Spleen (tissue), 11 donors: ENCODE measurements around the gene MMP2. TPM values are rescaled to one million over a fixed set of nuclear protein-coding genes. Genes with fewer than 3 reads are reported as not detected.

Experiments
- DNase-seq: peaks from one replicate; pipeline ENCODE4 v3.0.0-alpha.2; 2020
- H3K27ac ChIP-seq, 8 donors: fragments of 200-600 bp; sonication (generic) in 7 of 8; 1 replicate in 4 of 8; 2 replicates in 4 of 8; pipeline versions ENCODE4 v1.5.0 to v1.8.0; 2016 to 2021; ENCODE audit warnings: inconsistent platforms in 4 of 8, mild to moderate bottlenecking in 4 of 8, moderate library complexity in 1 of 8
- H3K27me3 ChIP-seq, 7 donors: fragments of 200-600 bp; sonication (generic) in 6 of 7; replicated peaks in 1 of 7; 1 replicate in 4 of 7; 2 replicates in 3 of 7; pipeline versions ENCODE4 v1.5.0 to v1.8.0; 2016 to 2021; ENCODE audit warnings: inconsistent platforms in 3 of 7, mild to moderate bottlenecking in 1 of 7
- H3K36me3 ChIP-seq, 6 donors: fragments of 200-600 bp; sonication (generic) in 5 of 6; 1 replicate in 4 of 6; 2 replicates in 2 of 6; pipeline versions ENCODE4 v1.5.0 to v1.8.0; 2016 to 2021; ENCODE audit warnings: inconsistent platforms in 2 of 6
- H3K4me1 ChIP-seq, 6 donors: fragments of 200-600 bp; sonication (generic) in 5 of 6; 1 replicate in 3 of 6; 2 replicates in 3 of 6; pipeline versions ENCODE4 v1.5.0 to v1.8.0; 2016 to 2021; ENCODE audit warnings: inconsistent platforms in 3 of 6
- H3K4me3 ChIP-seq, 8 donors: fragments of 200-600 bp; sonication (generic) in 7 of 8; 1 replicate in 4 of 8; 2 replicates in 4 of 8; pipeline versions ENCODE4 v1.5.0 to v1.8.0; 2016 to 2021; ENCODE audit warnings: inconsistent platforms in 4 of 8, mild to moderate bottlenecking in 4 of 8, moderate library complexity in 2 of 8
- H3K9me3 ChIP-seq, 8 donors: fragments of 200-600 bp; sonication (generic) in 7 of 8; 1 replicate in 4 of 8; 2 replicates in 4 of 8; pipeline versions ENCODE4 v1.5.0 to v1.8.0; 2016 to 2021; ENCODE audit warnings: inconsistent platforms in 4 of 8
- POLR2A ChIP-seq, 3 donors: fragments of 450-650 bp; IDR thresholded peaks; one replicate each; pipeline ENCODE4 v1.5.1; 2017; ENCODE audit warnings: antibody characterized with exemption in 3 of 3, mild to moderate bottlenecking in 1 of 3
- POLR2AphosphoS5 ChIP-seq, 3 donors: sonication (generic); formaldehyde crosslinking; IDR thresholded peaks; one replicate each; pipeline ENCODE4 v1.5.1; 2017; ENCODE audit warnings: antibody characterized with exemption in 3 of 3
- WGBS, 5 donors: extraction: QIAGEN DNeasy Blood & Tissue Kit in 3 of 5; methylation state at CpG; one replicate each; pipeline versions ENCODE4 v1.1.5 to v1.1.7; 2013 to 2018; 5-methylcytosine and 5-hydroxymethylcytosine counted together
- intact Hi-C: fragments of 100-400 bp; cut with DNase I; formaldehyde crosslinking; loops from one replicate; pipeline ENCODE4 v1.15.0; 2023; ENCODE audit warnings: low total_unique reads
- polyA plus RNA-seq, 3 donors: library from polyadenylated mRNA; stranded (reverse); fragments of 200-250 nt; gene quantifications; one replicate each; pipeline ENCODE4 v1.2.1, GENCODE V29; 2013
- total RNA-seq, 7 donors: library from RNA; depleted of rRNA in 3 of 7; stranded (reverse); fragments of >200 nt in 3 of 7; fragmentation: NEBNext Ultra II Directional in 4 of 7; extraction: Animal tissue kit (Norgen Biotek cat#: 25700) in 4 of 7; gene quantifications; one replicate each; pipeline versions ENCODE4 v1.1.0 to v1.2.1, GENCODE V29; 2016 to 2021
- TF ChIP-seq, protein P1 (sequence below), 11 experiments: fragments of 200-600 bp in 7 of 11; fragments of 450-650 bp in 4 of 11; sonication (generic) in 4 of 11; IDR thresholded peaks in 8 of 11; conservative IDR thresholded peaks in 3 of 11; 1 replicate in 7 of 11; 2 replicates in 4 of 11; pipeline versions ENCODE4 v1.4.0 to v1.8.0; 2016 to 2021; ENCODE audit warnings: antibody characterized with exemption in 11 of 11, inconsistent platforms in 4 of 11, mild to moderate bottlenecking in 1 of 11
- donor health status: healthy with polysubstance abuse.
- donor health status: DM: no; HTN: no; CAD: no; lungs with moderate emphysema.
- donor health status: DM: no; HTN: no; CAD: no.
- donor health status: Bipolar disorder and iron deficiency.
- donor health status: healthy.
- donor health status: DM: no; HTN: no; CAD: no.
- donor health status: DM: yes; HTN: yes; CAD: no.

Gene MMP2
- total and polyA plus RNA-seq, 10 donors = 5.0 to 162 (median 51.3) TPM

DNA sequence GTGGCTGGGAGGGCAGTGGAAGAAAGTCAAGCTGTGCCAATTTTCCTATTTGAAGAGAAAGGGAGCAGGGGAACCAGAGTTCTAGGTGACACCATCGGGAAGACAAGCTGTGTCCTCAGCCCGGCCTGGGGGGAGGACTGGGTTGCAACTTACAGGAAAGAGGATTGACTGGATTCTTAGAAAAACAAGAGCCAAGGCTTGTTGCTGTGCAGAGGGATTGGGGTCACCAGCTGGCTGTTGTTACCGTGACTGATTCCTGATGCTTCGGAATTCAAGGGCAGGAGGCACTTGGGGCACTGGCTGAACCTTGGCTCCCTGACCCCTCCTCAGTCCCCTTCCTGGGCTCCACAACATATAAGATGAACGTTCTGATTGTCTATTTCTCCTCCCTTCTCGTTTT is 16.8 kb upstream of the MMP2 start:
- DNase-seq = no peak
- H3K27me3 ChIP-seq = peaks cover 0 to 7% (median 0%) of the 10 kb centered on the region in 7 donors
- H3K27ac ChIP-seq = no peak overlapping the region
- no peaks in the 10 kb centered on the region for H3K36me3 ChIP-seq
- WGBS, 5 donors = 53 to 78% (median 64%) methylated on average over 6 of the region's 6 CpGs
- H3K9me3 ChIP-seq = no peaks in the 10 kb centered on the region
- no peak overlapping the region for H3K4me3 ChIP-seq
- no peak for TF ChIP-seq POLR2A (IDR thresholded peaks at IDR 0.05)
- no peak for TF ChIP-seq POLR2AphosphoS5 (IDR thresholded peaks at IDR 0.05)
- TF ChIP-seq, protein P1, sequence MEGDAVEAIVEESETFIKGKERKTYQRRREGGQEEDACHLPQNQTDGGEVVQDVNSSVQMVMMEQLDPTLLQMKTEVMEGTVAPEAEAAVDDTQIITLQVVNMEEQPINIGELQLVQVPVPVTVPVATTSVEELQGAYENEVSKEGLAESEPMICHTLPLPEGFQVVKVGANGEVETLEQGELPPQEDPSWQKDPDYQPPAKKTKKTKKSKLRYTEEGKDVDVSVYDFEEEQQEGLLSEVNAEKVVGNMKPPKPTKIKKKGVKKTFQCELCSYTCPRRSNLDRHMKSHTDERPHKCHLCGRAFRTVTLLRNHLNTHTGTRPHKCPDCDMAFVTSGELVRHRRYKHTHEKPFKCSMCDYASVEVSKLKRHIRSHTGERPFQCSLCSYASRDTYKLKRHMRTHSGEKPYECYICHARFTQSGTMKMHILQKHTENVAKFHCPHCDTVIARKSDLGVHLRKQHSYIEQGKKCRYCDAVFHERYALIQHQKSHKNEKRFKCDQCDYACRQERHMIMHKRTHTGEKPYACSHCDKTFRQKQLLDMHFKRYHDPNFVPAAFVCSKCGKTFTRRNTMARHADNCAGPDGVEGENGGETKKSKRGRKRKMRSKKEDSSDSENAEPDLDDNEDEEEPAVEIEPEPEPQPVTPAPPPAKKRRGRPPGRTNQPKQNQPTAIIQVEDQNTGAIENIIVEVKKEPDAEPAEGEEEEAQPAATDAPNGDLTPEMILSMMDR (IDR thresholded peaks at IDR 0.05 in 8 of 11, conservative IDR thresholded peaks at IDR 0.05 in 3 of 11) = no peak
- H3K4me1 ChIP-seq = peaks cover 0 to 7% (median 3%) of the 10 kb centered on the region in 6 donors
- intact Hi-C loops = loop anchor here (10.0 kb wide), 2 partner anchors 853 to 893 kb away; no protein-coding TSS in a partner anchor

DNA sequence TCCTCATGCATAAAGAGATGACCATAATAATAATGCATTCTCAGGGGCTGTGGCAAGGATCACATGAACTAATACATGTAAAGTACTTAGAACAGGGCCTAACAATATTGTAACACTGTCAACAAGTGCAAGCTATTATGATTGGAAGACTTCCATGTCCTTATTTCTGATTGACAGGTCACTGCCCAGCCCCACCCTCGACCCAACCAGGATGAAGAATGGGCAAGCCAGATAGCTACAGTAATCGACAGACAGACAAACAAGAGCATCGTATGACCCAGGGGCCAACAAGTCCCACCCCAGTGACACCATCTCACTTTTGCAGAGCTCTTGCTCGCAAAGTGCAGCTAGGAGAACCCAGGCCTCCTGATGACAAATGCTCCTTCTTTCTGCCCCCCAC is 14.6 kb upstream of the MMP2 start:
- Histone ChIP-seq H3K27me3 (peaks cover 0 to 7% (median 0%) of the 10 kb centered on the region in 7 donors), H3K4me3 (no peak overlapping the region), H3K27ac (no peak overlapping the region), H3K36me3 (no peaks in the 10 kb centered on the region), H3K4me1 (peaks cover 0 to 7% (median 3%) of the 10 kb centered on the region in 6 donors), H3K9me3 (no peaks in the 10 kb centered on the region)
- WGBS, 5 donors = 46 to 67% (median 62%) methylated on average over 4 of the region's 4 CpGs
- TF ChIP-seq POLR2AphosphoS5 (IDR thresholded peaks at IDR 0.05) = no peak
- TF ChIP-seq, protein P1 (IDR thresholded peaks at IDR 0.05 in 8 of 11, conservative IDR thresholded peaks at IDR 0.05 in 3 of 11) = no peak
- TF ChIP-seq POLR2A (IDR thresholded peaks at IDR 0.05) = no peak
- DNase-seq = no peak
- intact Hi-C loops = loop anchor here (10.0 kb wide), 2 partner anchors 850 to 890 kb away; no protein-coding TSS in a partner anchor

DNA sequence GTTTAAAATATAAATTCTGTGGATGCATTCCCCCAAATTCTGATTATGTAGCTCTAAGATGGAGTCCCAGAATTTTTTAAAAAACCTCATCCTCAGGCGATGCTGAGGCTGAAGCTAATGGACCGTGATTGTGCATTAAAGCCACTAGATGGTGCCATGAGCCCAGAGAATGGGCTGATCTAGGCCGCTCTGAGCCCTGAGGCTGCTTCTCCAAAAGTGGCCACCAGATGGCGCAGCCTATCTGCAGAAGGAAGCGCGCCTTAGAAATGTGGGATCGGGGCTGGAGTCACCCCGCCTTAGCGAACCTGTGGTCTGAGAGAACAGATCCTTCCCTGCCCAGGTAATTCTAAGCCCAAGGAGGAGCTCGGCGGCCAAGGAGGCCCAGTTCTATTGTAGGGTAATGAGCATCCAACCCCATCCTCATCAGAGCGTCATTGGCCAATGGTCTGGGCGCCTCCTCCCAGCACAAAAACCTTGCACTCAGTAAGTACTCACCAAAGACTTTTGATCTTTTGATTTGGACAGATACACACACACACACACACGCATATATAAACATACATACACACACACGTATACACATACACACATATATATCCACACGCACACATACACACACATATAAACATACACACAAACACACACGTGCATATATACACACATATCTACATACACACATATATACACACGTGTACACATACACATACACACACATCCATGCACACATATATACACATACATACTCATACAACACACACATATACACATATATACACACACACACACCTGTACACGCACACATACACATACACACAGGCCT is 13.7 kb upstream of the MMP2 start:
- no peaks in the 10 kb centered on the region for H3K9me3 ChIP-seq
- no peak overlapping the region for H3K4me3 ChIP-seq
- intact Hi-C loops = loop anchor here (5.0 to 10.0 kb wide), 4 partner anchors 242 to 890 kb away; no protein-coding TSS in a partner anchor
- H3K4me1 ChIP-seq = peaks cover 0 to 7% (median 3%) of the 10 kb centered on the region in 6 donors
- DNase-seq = peak; percentile 93
- H3K36me3 ChIP-seq = no peaks in the 10 kb centered on the region
- TF ChIP-seq POLR2AphosphoS5 (IDR thresholded peaks at IDR 0.05) (peak in 2 of 3 donors; percentile 38 to 41), POLR2A (IDR thresholded peaks at IDR 0.05) (no peak)
- TF ChIP-seq, protein P1 (IDR thresholded peaks at IDR 0.05 in 8 of 11, conservative IDR thresholded peaks at IDR 0.05 in 3 of 11) = peak; percentile 97 to 100 (median 100)
- peaks cover 0 to 4% (median 0%) of the 10 kb centered on the region in 7 donors for H3K27me3 ChIP-seq
- no peak overlapping the region for H3K27ac ChIP-seq
- 33 to 38% (median 35%) methylated on average over 19 of the region's 19 CpGs for WGBS, 5 donors

DNA sequence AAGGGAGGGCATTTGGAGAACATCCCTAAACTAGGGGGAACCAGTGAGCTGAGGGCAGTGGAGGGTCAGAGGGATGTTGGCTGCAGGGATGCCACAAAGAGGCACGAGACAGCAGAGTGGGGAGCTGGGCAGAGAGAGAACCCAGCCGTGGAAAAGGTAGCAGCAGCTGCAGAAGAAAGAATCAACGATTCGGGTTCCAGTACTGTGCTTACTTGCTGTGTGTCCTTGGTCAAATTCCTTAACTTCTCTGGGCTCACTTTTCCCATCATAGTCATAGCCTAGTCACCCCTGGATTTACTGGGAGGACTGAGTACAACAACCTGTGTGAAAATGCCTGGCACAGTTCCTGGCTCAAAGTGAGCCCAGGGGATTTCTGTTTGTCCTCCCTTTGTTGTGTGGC is 12.8 kb upstream of the MMP2 start:
- intact Hi-C loops = loop anchor here (5.0 to 10.0 kb wide), 4 partner anchors 241 to 889 kb away; no protein-coding TSS in a partner anchor
- no peaks in the 10 kb centered on the region for H3K9me3 ChIP-seq
- H3K36me3 ChIP-seq = no peaks in the 10 kb centered on the region
- no peak overlapping the region for H3K27ac ChIP-seq
- peaks cover 0 to 7% (median 3%) of the 10 kb centered on the region in 6 donors for H3K4me1 ChIP-seq
- TF ChIP-seq, protein P1 (IDR thresholded peaks at IDR 0.05 in 8 of 11, conservative IDR thresholded peaks at IDR 0.05 in 3 of 11) = no peak
- TF ChIP-seq POLR2A (IDR thresholded peaks at IDR 0.05) (no peak), POLR2AphosphoS5 (IDR thresholded peaks at IDR 0.05) (no peak)
- H3K4me3 ChIP-seq = no peak overlapping the region
- 85 to 97% (median 90%) methylated on average over 4 of the region's 4 CpGs for WGBS, 5 donors
- no peaks in the 10 kb centered on the region for H3K27me3 ChIP-seq
- DNase-seq = no peak
